Measurements from ENCODE around the gene SPP1. TPM values are rescaled to one million over a fixed set of nuclear protein-coding genes. Genes with fewer than 3 reads are reported as not detected.

The SPP1 gene
- total and polyA plus RNA-seq, 10 of the 15 experiments (the other 5 are each of a cell fraction or from before 2014, with no cell fraction given) = 0.05 to 1.1 (median 0.39) TPM; not detected in 6

DNA sequence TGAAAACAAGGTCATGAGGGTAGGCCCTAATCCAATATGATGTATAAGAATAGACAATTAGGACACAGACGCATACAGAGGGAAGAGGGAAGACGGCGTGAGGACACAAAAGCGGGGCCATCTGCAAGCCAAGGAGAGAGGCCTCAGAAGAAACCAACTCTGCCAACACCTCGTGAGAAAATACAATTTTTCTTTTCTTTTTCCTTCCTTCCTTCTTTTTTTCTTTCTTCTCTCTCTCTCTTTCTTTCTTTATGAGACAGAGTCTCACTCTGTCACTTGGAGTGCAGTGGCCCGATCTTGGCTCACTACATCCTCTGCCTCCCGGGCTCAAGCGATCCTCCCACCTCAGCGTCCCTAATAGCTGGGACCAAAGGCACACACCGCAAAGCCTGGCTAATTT is 30.4 kb downstream of the SPP1 start:
- 85% methylated on average over 10 of the region's 10 CpGs for WGBS (ENCODE audit: insufficient coverage, insufficient replicate concordance, low lambda C conversion rate, missing lambda C conversion rate)
- no TSS peak for BruUV-seq (replicated peaks)
- no peak for TF ChIP-seq MAX (IDR thresholded peaks at IDR 0.05; ENCODE audit: low read depth, low read length)
- TF ChIP-seq JUNB (IDR thresholded peaks at IDR 0.05) = no peak
- no peak for TF ChIP-seq FOXK2 (IDR thresholded peaks at IDR 0.05)
- TF ChIP-seq ETV6 (conservative IDR thresholded peaks at IDR 0.05 in 1 of 2, IDR thresholded peaks at IDR 0.05 in 1 of 2; ENCODE audit: borderline replicate concordance in 1 of 2, low read depth in 1 of 2) = no peak
- TF ChIP-seq SP1 (IDR thresholded peaks at IDR 0.05; ENCODE audit: low read depth, low read length) = no peak
- TF ChIP-seq, protein P1, sequence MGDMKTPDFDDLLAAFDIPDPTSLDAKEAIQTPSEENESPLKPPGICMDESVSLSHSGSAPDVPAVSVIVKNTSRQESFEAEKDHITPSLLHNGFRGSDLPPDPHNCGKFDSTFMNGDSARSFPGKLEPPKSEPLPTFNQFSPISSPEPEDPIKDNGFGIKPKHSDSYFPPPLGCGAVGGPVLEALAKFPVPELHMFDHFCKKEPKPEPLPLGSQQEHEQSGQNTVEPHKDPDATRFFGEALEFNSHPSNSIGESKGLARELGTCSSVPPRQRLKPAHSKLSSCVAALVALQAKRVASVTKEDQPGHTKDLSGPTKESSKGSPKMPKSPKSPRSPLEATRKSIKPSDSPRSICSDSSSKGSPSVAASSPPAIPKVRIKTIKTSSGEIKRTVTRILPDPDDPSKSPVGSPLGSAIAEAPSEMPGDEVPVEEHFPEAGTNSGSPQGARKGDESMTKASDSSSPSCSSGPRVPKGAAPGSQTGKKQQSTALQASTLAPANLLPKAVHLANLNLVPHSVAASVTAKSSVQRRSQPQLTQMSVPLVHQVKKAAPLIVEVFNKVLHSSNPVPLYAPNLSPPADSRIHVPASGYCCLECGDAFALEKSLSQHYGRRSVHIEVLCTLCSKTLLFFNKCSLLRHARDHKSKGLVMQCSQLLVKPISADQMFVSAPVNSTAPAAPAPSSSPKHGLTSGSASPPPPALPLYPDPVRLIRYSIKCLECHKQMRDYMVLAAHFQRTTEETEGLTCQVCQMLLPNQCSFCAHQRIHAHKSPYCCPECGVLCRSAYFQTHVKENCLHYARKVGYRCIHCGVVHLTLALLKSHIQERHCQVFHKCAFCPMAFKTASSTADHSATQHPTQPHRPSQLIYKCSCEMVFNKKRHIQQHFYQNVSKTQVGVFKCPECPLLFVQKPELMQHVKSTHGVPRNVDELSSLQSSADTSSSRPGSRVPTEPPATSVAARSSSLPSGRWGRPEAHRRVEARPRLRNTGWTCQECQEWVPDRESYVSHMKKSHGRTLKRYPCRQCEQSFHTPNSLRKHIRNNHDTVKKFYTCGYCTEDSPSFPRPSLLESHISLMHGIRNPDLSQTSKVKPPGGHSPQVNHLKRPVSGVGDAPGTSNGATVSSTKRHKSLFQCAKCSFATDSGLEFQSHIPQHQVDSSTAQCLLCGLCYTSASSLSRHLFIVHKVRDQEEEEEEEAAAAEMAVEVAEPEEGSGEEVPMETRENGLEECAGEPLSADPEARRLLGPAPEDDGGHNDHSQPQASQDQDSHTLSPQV (IDR thresholded peaks at IDR 0.05) = no peak
- TF ChIP-seq SMC3 (IDR thresholded peaks at IDR 0.05; ENCODE audit: borderline replicate concordance, low read length) = no peak
- no peak for TF ChIP-seq NBN (IDR thresholded peaks at IDR 0.05)
- TF ChIP-seq ELK1 (IDR thresholded peaks at IDR 0.05; ENCODE audit: low read depth, low read length) = no peak
- no peak for TF ChIP-seq RELA (IDR thresholded peaks at IDR 0.05; ENCODE audit: borderline replicate concordance, partially characterized antibody)
- TF ChIP-seq ZBED1 (IDR thresholded peaks at IDR 0.05; ENCODE audit: borderline replicate concordance) = no peak
- TF ChIP-seq POLR2AphosphoS2 (IDR thresholded peaks at IDR 0.05; ENCODE audit: low read depth, low read length) = no peak
- TF ChIP-seq ATF3 (IDR thresholded peaks at IDR 0.05; ENCODE audit: borderline replicate concordance, extremely low read depth, low read depth, low read length) = no peak
- TF ChIP-seq ZBTB33 (IDR thresholded peaks at IDR 0.05) = no peak
- no peak for TF ChIP-seq PKNOX1 (IDR thresholded peaks at IDR 0.05)

More for the DNA sequence above, 30.4 kb downstream of the SPP1 start:
- no peak for FAIRE-seq
- DNase-seq (ENCODE audit: low read depth, low spot score) = no peak
- Histone ChIP-seq H3K79me2 (ENCODE audit: control insufficient read depth, insufficient read depth, low read length) (peaks cover 25% of the 10 kb centered on the region), H2AFZ (ENCODE audit: control insufficient read depth, low read depth, low read length) (no peak overlapping the region), H3K4me3 (no peak overlapping the region), H3K36me3 (ENCODE audit: control insufficient read depth in 2 of 2, insufficient read depth in 2 of 2, low read length in 1 of 2) (no peaks in the 10 kb centered on the region), H3K9ac (ENCODE audit: control insufficient read depth, insufficient read depth, low read length) (no peak overlapping the region), H3K4me1 (ENCODE audit: control insufficient read depth, insufficient read depth, low read length) (no peaks in the 10 kb centered on the region), H3K9me3 (replicated peaks; ENCODE audit: control insufficient read depth, insufficient read depth, low read length) (no peaks in the 10 kb centered on the region), H3K4me2 (ENCODE audit: control insufficient read depth, insufficient read depth) (no peak overlapping the region), H4K20me1 (ENCODE audit: control insufficient read depth, insufficient read depth) (no peaks in the 10 kb centered on the region), H3K27me3 (replicated peaks in 1 of 2; ENCODE audit: control insufficient read depth in 2 of 2, insufficient read depth in 2 of 2, low read length in 1 of 2) (no peaks in the 10 kb centered on the region), H3K27ac (ENCODE audit: control insufficient read depth, insufficient read depth) (no peak overlapping the region)
- RAD21 ChIA-PET (ENCODE audit: unreplicated experiment) = no interaction called here
- CTCF ChIA-PET = interaction anchor here (1.3 to 1.8 kb wide), 2 partner anchors 20 to 21 kb away, joined by 3 to 5 read pairs; no protein-coding TSS in a partner anchor
- POLR2A ChIA-PET = no interaction called here
- ATAC-seq = no peak
- in situ Hi-C loops (cut with MboI) = no loop called here
- intact Hi-C loops (cut with micrococcal nuclease; ENCODE audit: unreplicated experiment) = no loop called here
- SMC1A ChIA-PET (ENCODE audit: uncharacterized antibody, unreplicated experiment) = interaction anchor here (1.4 kb wide), 1 partner anchor 9 kb away, joined by 4 read pairs; no protein-coding TSS in a partner anchor

Data from GM12878 (cell line).